ENCODE measurements around the gene PTPRA. TPM values are rescaled to one million over a fixed set of nuclear protein-coding genes. Genes with fewer than 3 reads are reported as not detected.
A peak's percentile ranks its signal among the peaks of the same experiment; 100 is the strongest.

The PTPRA gene
- total and polyA plus RNA-seq, 2 of the 13 experiments (the other 11 are each of a cell fraction or from before 2014, with no cell fraction given) = 47.2 to 127 TPM

DNA sequence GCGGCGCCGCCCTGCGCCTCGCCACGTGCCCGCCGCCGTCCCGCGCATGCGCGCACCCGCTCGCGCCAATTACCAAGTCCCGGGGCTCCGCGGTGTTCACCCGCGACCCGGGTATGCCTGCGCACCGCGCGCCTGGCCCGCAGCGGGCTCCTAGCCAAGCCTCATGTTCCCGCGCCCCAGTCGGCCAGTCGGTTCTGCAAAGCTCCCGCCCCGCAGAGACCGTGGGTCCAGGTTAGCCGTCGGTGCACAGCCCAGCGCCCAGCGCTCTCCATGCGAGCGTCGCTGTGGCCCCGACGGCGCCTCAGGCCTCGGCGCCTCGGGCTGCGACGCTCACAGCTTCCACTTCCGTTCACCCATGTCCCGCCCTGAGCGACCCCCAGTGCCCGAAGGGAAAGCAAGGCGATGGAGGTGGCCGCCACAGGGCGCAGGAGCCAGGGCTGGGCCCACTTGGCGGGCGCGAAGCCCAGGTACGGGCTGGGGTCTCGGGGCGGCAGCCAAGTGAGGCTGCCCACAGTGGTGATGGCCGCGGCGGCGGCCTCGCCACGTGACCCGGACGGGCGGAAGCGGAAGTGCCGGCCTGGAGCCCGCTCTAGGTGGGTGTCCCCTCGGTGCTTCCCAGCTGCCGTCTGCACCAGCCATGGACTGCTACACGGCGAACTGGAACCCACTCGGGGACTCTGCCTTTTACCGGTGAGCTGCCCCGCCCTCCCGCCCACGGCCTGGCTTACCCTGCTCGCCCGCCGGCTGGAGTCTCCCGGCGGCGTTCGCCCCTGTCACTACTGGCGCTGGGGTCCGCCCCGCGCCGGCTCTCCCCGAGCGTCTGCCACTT lies 32.9 kb upstream of the PTPRA start, which contains the start of the genes PCED1A and VPS16 (continued):
- TF ChIP-seq, protein P1, sequence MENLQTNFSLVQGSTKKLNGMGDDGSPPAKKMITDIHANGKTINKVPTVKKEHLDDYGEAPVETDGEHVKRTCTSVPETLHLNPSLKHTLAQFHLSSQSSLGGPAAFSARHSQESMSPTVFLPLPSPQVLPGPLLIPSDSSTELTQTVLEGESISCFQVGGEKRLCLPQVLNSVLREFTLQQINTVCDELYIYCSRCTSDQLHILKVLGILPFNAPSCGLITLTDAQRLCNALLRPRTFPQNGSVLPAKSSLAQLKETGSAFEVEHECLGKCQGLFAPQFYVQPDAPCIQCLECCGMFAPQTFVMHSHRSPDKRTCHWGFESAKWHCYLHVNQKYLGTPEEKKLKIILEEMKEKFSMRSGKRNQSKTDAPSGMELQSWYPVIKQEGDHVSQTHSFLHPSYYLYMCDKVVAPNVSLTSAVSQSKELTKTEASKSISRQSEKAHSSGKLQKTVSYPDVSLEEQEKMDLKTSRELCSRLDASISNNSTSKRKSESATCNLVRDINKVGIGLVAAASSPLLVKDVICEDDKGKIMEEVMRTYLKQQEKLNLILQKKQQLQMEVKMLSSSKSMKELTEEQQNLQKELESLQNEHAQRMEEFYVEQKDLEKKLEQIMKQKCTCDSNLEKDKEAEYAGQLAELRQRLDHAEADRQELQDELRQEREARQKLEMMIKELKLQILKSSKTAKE (CRISPR knock-in tag; IDR thresholded peaks at IDR 0.05; ENCODE audit: borderline replicate concordance) = no peak; the same call in 1 of the 2 replicates
- peak; percentile 100 for TF ChIP-seq BRD4 (CRISPR knock-in tag; IDR thresholded peaks at IDR 0.05)
- peak; percentile 93 for TF ChIP-seq ZFP62 (CRISPR knock-in tag; IDR thresholded peaks at IDR 0.05)
- TF ChIP-seq ZNF563 (CRISPR knock-in tag; IDR thresholded peaks at IDR 0.05) = peak; percentile 99
- peak; percentile 97 for TF ChIP-seq ZNF264 (CRISPR knock-in tag; IDR thresholded peaks at IDR 0.05)
- peak; percentile 98 for TF ChIP-seq ZNF230 (CRISPR knock-in tag; IDR thresholded peaks at IDR 0.05)
- no peak for TF ChIP-seq SYNCRIP (IDR thresholded peaks at IDR 0.05; ENCODE audit: insufficient read depth, low read depth, low read length)
- TF ChIP-seq ZNF17 (CRISPR knock-in tag; IDR thresholded peaks at IDR 0.05) = no peak
- TF ChIP-seq PHF5A (CRISPR knock-in tag; IDR thresholded peaks at IDR 0.05; ENCODE audit: low read depth, unreplicated experiment) = no peak
- no peak; the same call in 1 of the 2 replicates for TF ChIP-seq RBAK (CRISPR knock-in tag; IDR thresholded peaks at IDR 0.05)
- TF ChIP-seq ZNF234 (CRISPR knock-in tag; conservative IDR thresholded peaks at IDR 0.05) = 0 out of 2 replicates have a peak, but pooled peaks have one; percentile 75
- TF ChIP-seq NR2F6 (IDR thresholded peaks at IDR 0.05) = no peak
- TF ChIP-seq NR2F6 (CRISPR knock-in tag; IDR thresholded peaks at IDR 0.05) = peak; percentile 31; the same call in 1 of the 2 replicates
- TF ChIP-seq ZNF530 (CRISPR knock-in tag; IDR thresholded peaks at IDR 0.05; ENCODE audit: low read depth) = no peak; the same call in 1 of the 2 replicates
- TF ChIP-seq ZNF598 (CRISPR knock-in tag; IDR thresholded peaks at IDR 0.05; ENCODE audit: borderline replicate concordance) = peak; percentile 97
- TF ChIP-seq ZNF253 (CRISPR knock-in tag; IDR thresholded peaks at IDR 0.05; ENCODE audit: borderline replicate concordance) = no peak
- TF ChIP-seq CEBPG (CRISPR knock-in tag; IDR thresholded peaks at IDR 0.05) = 0 out of 2 replicates have a peak, but pooled peaks have one; percentile 31
- TF ChIP-seq FOXA3 (CRISPR knock-in tag; IDR thresholded peaks at IDR 0.05) = peak; percentile 66
- peak; percentile 86 for TF ChIP-seq BHLHE40 (IDR thresholded peaks at IDR 0.05; ENCODE audit: low read length)
- peak; percentile 15; the same call in 1 of the 2 replicates for TF ChIP-seq HNF4G (IDR thresholded peaks at IDR 0.05; ENCODE audit: borderline replicate concordance, low read depth, low read length)
- TF ChIP-seq HNF4G (CRISPR knock-in tag; IDR thresholded peaks at IDR 0.05; ENCODE audit: borderline replicate concordance, low read depth) = no peak; the same call in 1 of the 2 replicates
- TF ChIP-seq, protein P2, sequence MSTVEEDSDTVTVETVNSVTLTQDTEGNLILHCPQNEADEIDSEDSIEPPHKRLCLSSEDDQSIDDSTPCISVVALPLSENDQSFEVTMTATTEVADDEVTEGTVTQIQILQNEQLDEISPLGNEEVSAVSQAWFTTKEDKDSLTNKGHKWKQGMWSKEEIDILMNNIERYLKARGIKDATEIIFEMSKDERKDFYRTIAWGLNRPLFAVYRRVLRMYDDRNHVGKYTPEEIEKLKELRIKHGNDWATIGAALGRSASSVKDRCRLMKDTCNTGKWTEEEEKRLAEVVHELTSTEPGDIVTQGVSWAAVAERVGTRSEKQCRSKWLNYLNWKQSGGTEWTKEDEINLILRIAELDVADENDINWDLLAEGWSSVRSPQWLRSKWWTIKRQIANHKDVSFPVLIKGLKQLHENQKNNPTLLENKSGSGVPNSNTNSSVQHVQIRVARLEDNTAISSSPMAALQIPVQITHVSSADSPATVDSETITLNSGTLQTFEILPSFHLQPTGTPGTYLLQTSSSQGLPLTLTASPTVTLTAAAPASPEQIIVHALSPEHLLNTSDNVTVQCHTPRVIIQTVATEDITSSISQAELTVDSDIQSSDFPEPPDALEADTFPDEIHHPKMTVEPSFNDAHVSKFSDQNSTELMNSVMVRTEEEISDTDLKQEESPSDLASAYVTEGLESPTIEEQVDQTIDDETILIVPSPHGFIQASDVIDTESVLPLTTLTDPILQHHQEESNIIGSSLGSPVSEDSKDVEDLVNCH (CRISPR knock-in tag; IDR thresholded peaks at IDR 0.05) = peak; percentile 77; the same call in 1 of the 2 replicates
- TF ChIP-seq SP140L (CRISPR knock-in tag; IDR thresholded peaks at IDR 0.05; ENCODE audit: borderline replicate concordance) = 0 out of 2 replicates have a peak, but pooled peaks have one; percentile 87
- TF ChIP-seq THAP8 (CRISPR knock-in tag; IDR thresholded peaks at IDR 0.05; ENCODE audit: borderline replicate concordance) = 0 out of 2 replicates have a peak, but pooled peaks have one; percentile 66
